ENCODE results near the gene SGSM2. TPM values are rescaled to one million over a fixed set of nuclear protein-coding genes. Genes with fewer than 3 reads are reported as not detected.

SGSM2 gene
- total RNA-seq, 1 experiment from 2014 or later = 65.6 TPM

GRCh38 chr17:2357237-2357636 is 19.9 kb downstream of the SGSM2 start:
- intact Hi-C loops (cut with micrococcal nuclease; ENCODE audit: unreplicated experiment) = no loop called here
- Mint-ChIP-seq H3K9me3 (ENCODE audit: unreplicated experiment) (no peaks in the 10 kb centered on the region), H3K36me3 (ENCODE audit: insufficient read depth, unreplicated experiment) (peaks cover 7% of the 10 kb centered on the region), H3K4me1 (ENCODE audit: low read depth, unreplicated experiment) (no peaks in the 10 kb centered on the region), H3K27ac (ENCODE audit: unreplicated experiment) (no peak overlapping the region), H3K27me3 (ENCODE audit: insufficient read depth, unreplicated experiment) (no peaks in the 10 kb centered on the region), H3K4me3 (ENCODE audit: unreplicated experiment) (no peak overlapping the region)
- no TSS peak for BruUV-seq (replicated peaks)
- ChIA-PET POLR2A (no interaction called here), CTCF (no interaction called here)
- peaks cover 6% of the 10 kb centered on the region; the same call in 1 of the 2 replicates for H3K4me1 ChIP-seq
- H3K4me3 ChIP-seq (ENCODE audit: low read depth, low read length) = no peak overlapping the region
- no peak for DNase-seq
- H3K36me3 ChIP-seq (ENCODE audit: control insufficient read depth, insufficient read depth, low read length) = no peaks in the 10 kb centered on the region; the same call in 1 of the 2 replicates
- H3K9me3 ChIP-seq = no peaks in the 10 kb centered on the region
- TF ChIP-seq CTCF (IDR thresholded peaks at IDR 0.05; ENCODE audit: insufficient read depth in 1 of 2, low read depth in 1 of 2, low read length in 1 of 2, severe bottlenecking in 1 of 2, unreplicated experiment in 1 of 2) = no peak
- H3K27me3 ChIP-seq (replicated peaks; ENCODE audit: control insufficient read depth, insufficient read depth, low read length) = no peaks in the 10 kb centered on the region

- Histone ChIP-seq H3K36me3 (ENCODE audit: control insufficient read depth, insufficient read depth, low read length) (no peaks in the 10 kb centered on the region; the same call in 1 of the 2 replicates), H3K4me1 (peaks cover 4% of the 10 kb centered on the region; the same call in 1 of the 2 replicates), H3K4me3 (ENCODE audit: low read depth, low read length) (no peak overlapping the region), H3K9me3 (no peaks in the 10 kb centered on the region), H3K27me3 (replicated peaks; ENCODE audit: control insufficient read depth, insufficient read depth, low read length) (no peaks in the 10 kb centered on the region)
- Mint-ChIP-seq H3K27me3 (ENCODE audit: insufficient read depth, unreplicated experiment) (no peaks in the 10 kb centered on the region), H3K4me1 (ENCODE audit: low read depth, unreplicated experiment) (no peaks in the 10 kb centered on the region), H3K27ac (ENCODE audit: unreplicated experiment) (no peak overlapping the region), H3K9me3 (ENCODE audit: unreplicated experiment) (no peaks in the 10 kb centered on the region), H3K36me3 (ENCODE audit: insufficient read depth, unreplicated experiment) (peaks cover 12% of the 10 kb centered on the region), H3K4me3 (ENCODE audit: unreplicated experiment) (no peak overlapping the region)
- no TSS peak for BruUV-seq (replicated peaks)
- ChIA-PET POLR2A (no interaction called here), CTCF (interaction anchor here (0.9 kb wide), 1 partner anchor 58 kb away, joined by 4 read pairs; no protein-coding TSS in a partner anchor)
- intact Hi-C loops (cut with micrococcal nuclease; ENCODE audit: unreplicated experiment) = no loop called here
- no peak for DNase-seq
- TF ChIP-seq CTCF (IDR thresholded peaks at IDR 0.05; ENCODE audit: insufficient read depth in 1 of 2, low read depth in 1 of 2, low read length in 1 of 2, severe bottlenecking in 1 of 2, unreplicated experiment in 1 of 2) = no peak
These were observed 20.7 kb downstream of the SGSM2 start for GRCh38 chr17:2357931-2358434.

- POLR2A ChIA-PET = interaction anchor here (0.5 to 0.8 kb wide), 2 partner anchors 8 to 311 kb away, joined by 3 to 5 read pairs; no protein-coding TSS in a partner anchor
- Histone ChIP-seq H3K36me3 (ENCODE audit: control insufficient read depth, insufficient read depth, low read length) (no peaks in the 10 kb centered on the region; the same call in 1 of the 2 replicates), H3K9me3 (no peaks in the 10 kb centered on the region), H3K4me3 (ENCODE audit: low read depth, low read length) (no peak overlapping the region), H3K27me3 (replicated peaks; ENCODE audit: control insufficient read depth, insufficient read depth, low read length) (no peaks in the 10 kb centered on the region), H3K4me1 (no peaks in the 10 kb centered on the region)
- CTCF ChIA-PET = interaction anchor here (0.6 to 1.2 kb wide), 4 partner anchors 8 to 55 kb away, joined by 3 to 4 read pairs (median 3); no protein-coding TSS in a partner anchor
- no TSS peak for BruUV-seq (replicated peaks)
- no peaks in the 10 kb centered on the region for H3K4me1 Mint-ChIP-seq (ENCODE audit: low read depth, unreplicated experiment)
- no peak for TF ChIP-seq CTCF (IDR thresholded peaks at IDR 0.05; ENCODE audit: insufficient read depth in 1 of 2, low read depth in 1 of 2, low read length in 1 of 2, severe bottlenecking in 1 of 2, unreplicated experiment in 1 of 2)
- intact Hi-C loops (cut with micrococcal nuclease; ENCODE audit: unreplicated experiment) = no loop called here
- no peaks in the 10 kb centered on the region for H3K27me3 Mint-ChIP-seq (ENCODE audit: insufficient read depth, unreplicated experiment)
- H3K36me3 Mint-ChIP-seq (ENCODE audit: insufficient read depth, unreplicated experiment) = peaks cover 12% of the 10 kb centered on the region
- H3K9me3 Mint-ChIP-seq (ENCODE audit: unreplicated experiment) = no peaks in the 10 kb centered on the region
- no peak overlapping the region for H3K4me3 Mint-ChIP-seq (ENCODE audit: unreplicated experiment)
- no peak for DNase-seq
- H3K27ac Mint-ChIP-seq (ENCODE audit: unreplicated experiment) = no peak overlapping the region
These were observed 23.9 kb downstream of the SGSM2 start for GRCh38 chr17:2361010-2361760.
